SW480 (cell line): Measurements from ENCODE around the gene ARID4B.
"Not testable (repeated sequence)": the region's sequence is repeated elsewhere in the genome, so short reads cannot be mapped to it uniquely, and the experiment has no call there.

Source experiments
- DNase-seq: peaks from one replicate; pipeline ENCODE4 v3.0.0-alpha.2; 2016; ENCODE audit warnings: low spot score

ARID4B gene

DNA sequence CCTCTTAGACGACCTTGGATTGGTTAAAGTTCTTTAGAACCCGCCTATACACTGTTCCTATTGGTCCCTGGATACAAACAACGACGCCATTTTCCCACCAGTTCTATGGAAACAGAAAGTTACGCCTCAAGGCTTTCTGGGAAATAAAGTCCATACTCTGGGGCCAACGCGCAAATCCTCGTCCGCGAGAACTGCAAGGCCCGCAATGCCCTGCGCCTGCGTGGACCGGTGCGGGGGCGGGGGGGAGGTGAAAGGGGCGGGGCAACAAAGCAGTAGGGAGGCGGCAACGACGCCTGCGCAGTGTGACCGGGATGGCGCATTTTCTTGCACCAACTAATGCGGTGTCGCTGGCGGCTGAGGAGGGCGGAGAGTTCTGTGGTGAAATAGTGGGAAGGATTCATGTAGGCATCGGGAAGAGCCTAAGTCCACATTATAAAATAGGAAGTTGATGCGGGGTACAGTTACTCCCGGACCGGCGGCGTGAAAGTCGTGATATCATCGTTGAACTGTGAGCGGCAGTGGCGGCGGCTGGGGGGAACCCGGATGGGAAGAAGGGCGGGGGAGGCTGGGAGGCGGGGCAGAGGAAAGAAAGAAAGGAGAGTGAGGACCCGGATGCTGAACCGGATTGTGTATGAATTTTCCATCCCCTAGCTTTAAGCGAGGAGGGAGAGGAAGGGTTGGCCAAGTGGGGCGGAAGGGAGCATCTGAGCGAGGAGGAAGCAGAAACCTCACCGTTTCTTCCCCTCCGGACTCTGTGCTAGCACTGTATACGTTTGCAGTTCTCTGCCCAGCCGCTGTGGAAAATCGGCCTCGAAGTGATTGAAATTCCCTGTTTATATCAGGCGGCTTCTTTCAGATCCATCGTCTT, 526 bp upstream of the ARID4B start, which contains the start of gene GGPS1:
TSS of gene GGPS1 (plus strand) at position 300 of the 868 bp plus-strand sequence. CDS start 6,695 bp downstream, outside the sequence.
- peak; percentile 100 for DNase-seq

DNA sequence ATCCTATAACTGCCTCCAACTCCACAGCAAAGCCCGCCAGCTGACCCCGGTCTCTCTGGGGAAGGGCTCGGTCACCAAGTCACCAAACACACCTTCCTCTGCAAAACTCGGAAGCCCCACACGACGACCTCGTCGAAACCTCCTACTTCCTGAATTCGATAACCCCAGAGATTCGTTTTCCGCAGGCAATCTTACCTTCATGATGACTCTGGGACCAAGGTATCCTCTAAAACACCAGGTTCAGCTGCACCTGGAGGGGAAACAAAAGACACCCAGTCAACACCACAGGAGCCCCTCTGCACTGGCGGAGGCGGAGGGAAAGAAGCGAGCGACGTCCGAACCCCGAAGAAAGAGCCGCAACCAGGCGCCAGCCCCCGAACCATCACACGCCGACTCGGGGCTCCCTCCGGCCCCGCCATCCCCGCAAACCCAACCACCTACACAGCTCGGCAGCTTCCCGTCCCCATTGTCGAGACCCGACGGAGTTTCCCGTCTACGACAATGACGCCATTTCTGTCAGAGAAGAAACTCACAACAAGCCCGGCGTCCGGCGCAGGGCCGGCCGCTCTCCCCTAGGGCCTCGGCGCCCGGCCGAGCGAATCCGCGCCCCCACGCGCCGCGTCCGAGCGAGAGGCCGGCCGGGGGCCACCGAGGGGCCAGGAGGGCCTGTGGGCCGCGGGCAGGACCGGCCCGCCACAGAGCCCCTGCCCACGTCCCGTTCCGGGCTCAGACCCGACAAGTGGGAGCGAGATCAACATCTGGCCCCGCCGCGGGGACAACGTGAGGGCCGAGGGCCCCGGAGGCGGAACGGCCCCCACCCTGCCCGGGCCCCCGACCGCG, 1.0 kb downstream of the ARID4B start:
- DNase-seq, result peak; percentile 54

GRCh38 chr1:235325854-235326253, 2.1 kb downstream of the ARID4B start:
- no peak for DNase-seq

DNA sequence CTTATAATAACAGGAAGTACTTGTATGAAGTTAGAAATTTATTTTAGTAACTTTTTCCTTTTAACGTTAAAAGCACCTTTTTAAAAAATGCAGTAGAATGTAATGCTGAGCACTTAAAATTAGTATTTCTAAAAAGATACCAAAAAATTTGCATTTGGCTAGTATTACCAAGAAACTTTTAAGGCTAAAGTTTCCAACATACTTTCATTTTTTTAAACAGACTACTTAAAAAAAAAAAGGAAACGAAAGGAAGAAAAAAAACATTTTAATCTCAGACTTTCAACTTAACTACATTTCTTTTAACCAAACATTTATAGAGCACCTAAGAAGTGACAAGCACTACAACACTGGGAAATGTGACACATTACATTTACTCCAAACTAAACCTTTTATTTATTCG, 2.8 kb downstream of the ARID4B start:
- DNase-seq, result no peak

DNA sequence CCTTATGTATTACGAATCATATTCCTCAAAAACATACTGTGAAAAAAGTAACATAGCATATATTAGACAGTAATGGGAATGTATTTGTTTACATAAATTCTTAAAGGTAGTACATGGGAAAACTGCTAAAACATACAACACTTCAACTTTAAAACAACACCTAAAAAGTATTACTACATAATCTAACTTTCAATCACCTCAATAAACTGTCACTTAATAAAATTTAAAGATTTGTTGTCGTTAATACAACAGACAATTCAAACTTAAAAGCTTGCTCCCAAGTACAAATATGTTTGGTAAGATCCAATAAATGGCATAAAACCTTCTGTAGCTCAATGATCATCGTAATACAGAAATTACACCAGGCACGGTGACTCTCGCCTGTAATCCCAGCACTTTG, 3.7 kb downstream of the ARID4B start:
- no peak for DNase-seq

DNA sequence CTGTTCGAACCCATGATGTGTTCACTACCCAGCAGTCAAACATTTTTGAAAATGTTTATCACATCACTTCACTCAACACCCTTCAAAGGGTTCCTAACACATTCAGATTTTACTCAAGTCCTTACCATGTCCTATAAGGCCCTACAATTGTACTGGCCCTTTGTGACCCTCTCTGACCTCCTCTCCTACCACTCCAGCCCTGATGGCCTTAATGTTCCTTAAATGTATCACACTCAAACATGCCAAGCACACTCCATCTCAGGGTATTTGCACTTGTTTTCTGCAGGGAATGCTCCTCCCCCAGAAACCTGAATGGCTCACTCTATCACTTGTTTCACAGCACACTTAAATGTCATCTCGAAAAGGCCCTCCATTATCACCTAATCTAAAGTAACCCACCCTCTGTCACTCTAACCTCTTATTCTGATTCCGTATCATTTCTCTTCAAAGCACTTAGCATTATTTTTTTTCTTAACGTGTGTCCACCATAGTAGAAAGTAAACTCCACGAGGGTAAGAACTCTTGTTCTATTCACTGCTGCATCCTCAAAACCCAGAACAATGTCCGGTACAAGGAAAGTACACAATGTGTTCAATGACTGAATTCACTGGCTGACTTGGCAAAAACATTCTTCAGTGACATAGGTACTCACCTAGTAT, 7.3 kb downstream of the ARID4B start:
- DNase-seq, result no peak

GRCh38 chr1:235319255-235319654, 8.7 kb downstream of the ARID4B start:
- DNase-seq, result no peak

DNA sequence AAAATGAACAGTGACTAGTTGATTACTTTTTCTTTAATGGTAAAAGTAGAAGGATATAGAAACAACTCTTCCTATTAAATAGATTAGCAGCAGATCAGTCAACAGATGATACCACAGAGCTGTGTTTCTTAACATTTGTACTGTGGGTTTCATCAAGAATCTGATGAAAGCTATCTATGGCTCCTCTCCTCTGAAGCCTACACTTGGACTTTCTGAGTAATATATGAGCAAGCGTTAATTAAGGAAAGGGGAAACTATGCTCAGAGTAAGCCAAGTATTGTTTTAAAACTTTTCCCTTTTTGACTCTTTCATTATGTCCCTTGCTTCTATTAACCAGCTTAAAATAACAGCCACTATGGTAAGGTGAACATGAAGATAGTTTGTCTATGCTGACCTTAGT, 10.8 kb downstream of the ARID4B start:
- no peak for DNase-seq

GRCh38 chr1:235315735-235316134, 12.2 kb downstream of the ARID4B start:
- no peak for DNase-seq

DNA sequence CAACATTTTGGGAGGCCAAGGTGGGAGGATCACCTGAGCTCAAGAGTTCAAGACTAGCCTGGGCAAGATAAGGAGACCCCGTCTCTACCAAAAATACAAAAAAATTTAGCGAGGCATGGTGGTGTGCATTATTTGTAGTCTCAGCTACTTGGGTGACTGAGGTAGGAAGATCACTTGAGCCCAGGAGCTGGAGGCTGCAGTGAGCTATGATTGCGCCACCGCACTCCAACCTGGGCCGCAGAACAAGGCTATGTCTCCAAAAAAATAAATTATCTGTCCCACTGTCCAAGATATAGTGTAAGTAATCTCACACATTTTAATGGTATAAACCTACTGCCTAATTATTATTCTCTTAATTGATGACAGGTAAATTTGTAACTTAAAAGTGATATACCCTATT, 12.8 kb downstream of the ARID4B start:
- DNase-seq, result no peak

- no peak for DNase-seq
These were observed 13.9 kb downstream of the ARID4B start for GRCh38 chr1:235313931-235314678.

GRCh38 chr1:235313262-235313661, 14.7 kb downstream of the ARID4B start:
- DNase-seq, result no peak

DNA sequence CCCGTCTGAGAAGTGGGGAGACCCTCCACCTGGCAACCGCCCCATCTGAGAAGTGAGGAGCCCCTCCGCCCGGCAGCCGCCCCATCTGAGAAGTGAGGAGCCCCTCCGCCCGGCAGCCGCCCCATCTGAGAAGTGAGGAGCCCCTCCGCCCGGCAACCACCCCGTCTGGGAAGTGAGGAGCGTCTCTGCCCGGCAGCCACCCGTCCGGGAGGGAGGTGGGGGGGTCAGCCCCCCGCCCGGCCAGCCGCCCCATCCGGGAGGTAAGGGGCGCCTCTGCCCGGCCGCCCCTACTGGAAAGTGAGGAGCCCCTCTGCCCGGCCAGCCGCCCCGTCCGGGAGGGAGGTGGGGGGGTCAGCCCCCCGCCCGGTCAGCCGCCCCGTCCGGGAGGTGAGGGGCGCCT, 18.8 kb downstream of the ARID4B start:
- DNase-seq, result not testable (repeated sequence)

DNA sequence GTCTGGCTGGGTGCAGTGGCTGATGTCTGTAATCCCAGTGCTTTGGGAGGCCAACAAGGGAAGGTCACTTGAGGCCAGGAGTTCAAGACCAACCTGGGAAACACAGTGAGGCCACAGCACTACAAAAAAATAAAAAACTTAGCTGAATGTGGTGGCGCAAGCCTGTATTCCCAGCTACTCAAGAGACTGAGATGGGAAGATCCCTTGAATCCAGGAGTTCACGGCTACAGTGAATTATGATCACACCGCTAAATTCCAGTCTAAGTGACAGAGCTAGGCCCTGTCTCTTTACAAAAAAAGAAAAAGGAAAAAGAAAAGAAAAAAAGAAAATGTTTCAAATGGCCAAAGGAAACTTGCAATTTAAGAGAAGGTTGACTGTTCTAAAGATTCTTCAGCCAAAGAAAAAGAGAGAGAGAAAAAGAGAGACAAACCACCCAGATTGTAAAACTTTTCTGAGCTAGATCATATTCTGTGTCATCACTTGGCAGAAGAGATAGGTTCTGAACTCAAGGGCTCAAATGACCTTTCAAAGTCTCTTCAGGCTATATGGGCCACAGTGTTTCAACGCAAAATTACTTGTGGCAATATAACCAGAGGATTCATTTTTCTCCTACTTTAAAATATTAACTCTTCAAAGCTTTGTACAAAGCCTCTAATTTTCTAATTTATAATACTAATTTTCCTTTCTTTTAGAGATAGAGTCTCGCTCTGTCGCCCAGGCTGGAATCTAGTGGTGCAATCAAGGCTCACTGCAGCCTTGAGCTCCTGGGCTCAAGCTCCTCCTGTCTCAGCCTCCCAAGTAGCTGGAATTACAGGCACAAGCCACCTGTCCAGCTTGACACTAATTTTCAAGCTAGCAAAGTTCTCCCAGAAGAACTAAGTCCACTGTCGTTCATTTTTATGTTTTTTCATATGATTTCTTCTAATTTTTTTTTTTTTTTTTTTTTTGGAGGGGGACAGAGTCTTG, 20.5 kb downstream of the ARID4B start:
- no peak for DNase-seq

- no peak for DNase-seq
These were observed 23.2 kb downstream of the ARID4B start for GRCh38 chr1:235304549-235305451.

DNA sequence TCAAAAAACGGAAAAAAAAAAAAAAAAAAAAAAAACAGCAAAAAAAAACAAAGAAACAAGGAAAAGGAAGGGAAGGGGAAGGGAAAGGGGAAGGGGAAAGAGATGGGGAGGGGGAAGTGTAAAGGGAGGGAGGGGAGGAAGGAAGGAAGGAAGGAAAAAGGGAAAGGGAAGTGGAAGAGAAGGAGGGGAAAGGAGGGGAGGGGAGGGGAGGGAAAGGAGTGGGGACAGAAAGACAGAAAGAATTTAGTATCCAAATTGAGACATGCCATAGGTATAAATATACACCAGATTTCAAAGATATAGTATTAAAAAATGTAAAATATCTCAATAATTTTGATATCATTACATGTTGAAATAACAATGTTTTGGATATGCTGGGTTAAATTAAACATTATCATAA, 25.8 kb downstream of the ARID4B start:
- DNase-seq, result no peak

DNA sequence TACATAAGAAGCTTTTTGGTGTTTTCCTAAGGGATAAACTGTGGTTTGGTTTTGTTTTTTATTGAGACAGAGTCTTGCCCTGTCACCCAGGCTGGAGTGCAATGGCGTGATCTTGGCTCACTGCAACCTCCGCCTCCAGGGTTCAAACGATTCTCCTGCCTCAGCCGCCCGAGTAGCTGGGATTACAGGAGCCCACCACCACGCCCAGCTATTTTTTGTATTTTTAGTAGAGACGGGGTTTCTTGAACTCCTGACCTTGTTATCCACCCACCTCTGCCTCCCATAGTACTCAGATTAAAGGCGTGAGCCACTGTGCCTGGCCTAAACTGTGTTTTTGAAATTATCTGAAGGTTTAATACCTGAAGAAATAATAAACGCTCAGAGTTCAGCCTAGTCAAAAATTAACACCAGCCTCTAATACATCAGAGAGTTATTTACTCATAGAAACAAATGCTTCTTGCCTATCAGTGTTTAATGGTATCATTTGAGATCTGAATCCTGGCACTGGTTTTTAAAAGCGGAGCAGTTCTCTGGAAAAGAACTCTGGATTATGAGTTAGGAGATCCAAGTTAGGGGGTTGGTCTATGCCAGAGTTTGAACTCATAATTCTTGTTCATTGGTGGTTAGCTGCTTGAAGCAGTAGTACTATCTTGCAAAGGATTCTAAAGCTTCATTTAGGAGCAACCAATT, 28.7 kb downstream of the ARID4B start:
- DNase-seq, result no peak

DNA sequence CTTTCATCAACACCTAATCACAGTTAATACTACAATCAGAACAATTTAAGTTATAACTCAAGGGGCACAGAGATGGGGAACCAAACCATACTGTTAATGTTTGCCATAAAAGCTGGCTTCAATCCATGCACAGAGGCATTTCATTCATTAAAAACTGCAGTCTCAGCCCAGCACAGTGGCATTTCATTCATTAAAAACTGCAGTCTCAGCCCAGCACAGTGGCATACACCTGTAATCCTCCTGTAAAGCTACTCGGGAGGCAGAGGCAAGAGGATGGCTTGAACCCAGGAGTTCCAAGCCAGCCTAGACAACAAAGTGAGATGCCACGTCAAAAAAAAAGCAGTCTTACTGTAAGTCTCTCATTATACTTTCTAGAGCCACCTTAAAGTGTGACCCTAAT, 29.2 kb downstream of the ARID4B start:
- no peak for DNase-seq

DNA sequence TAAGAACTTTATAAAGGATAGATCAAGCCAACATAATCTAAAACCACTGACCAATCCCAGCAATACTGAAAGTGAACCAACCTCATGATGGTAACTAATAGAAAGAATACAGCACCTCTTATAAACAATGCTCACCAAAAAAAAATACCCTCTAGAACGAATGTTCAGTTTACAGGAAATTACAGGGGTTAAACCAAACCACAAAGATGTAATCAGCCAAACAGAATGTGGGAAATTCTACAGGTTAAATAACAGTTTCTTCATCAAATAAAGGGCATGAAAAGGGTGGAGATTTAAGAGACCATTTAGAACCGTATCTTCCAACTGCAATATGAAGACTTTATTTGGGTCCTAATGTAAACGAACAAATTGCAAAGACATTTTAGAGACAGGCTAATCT, 30.4 kb downstream of the ARID4B start:
- no peak for DNase-seq
